Measurements from ENCODE around the gene FAM117B.

FAM117B gene

DNA sequence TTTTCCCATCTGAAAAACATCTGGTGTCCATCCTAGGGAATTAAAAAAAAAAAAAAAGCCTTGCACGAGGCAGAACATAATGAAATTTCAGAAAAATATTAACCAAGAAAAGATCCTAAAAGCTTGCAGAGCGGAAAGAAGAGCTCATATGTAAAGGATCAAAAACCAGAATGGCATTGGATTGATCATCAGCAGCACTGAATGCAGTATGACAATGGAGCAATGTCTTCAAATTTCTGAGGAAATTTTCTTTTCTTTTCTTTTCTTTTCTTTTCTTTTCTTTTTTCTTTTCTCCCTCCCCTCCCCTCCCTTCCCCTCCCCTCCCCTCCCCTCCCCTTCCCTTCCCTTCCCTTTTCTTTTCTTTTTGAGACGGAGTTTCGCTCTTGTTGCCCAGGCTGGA lies 21.3 kb upstream of the FAM117B start:
- TF ChIP-seq CTCF (IDR thresholded peaks at IDR 0.05; ENCODE audit: borderline replicate concordance, control extremely low read depth, extremely low read depth, insufficient read depth, missing control alignments): no peak
- in situ Hi-C loops (cut with MboI; ENCODE audit: low sequenced_read_pairs, unreplicated experiment): no loop called here
- DNase-seq (ENCODE audit: low spot score): no peak

- TF ChIP-seq CTCF (IDR thresholded peaks at IDR 0.05; ENCODE audit: borderline replicate concordance, control extremely low read depth, extremely low read depth, insufficient read depth, missing control alignments): no peak
- in situ Hi-C loops (cut with MboI; ENCODE audit: low sequenced_read_pairs, unreplicated experiment): no loop called here
- DNase-seq (ENCODE audit: low spot score): no peak
Measured at GRCh38 chr2:202624133-202624532, 10.6 kb upstream of the FAM117B start.

- in situ Hi-C loops (cut with MboI; ENCODE audit: low sequenced_read_pairs, unreplicated experiment): no loop called here
- no peak for DNase-seq (ENCODE audit: low spot score)
- no peak for TF ChIP-seq CTCF (IDR thresholded peaks at IDR 0.05; ENCODE audit: borderline replicate concordance, control extremely low read depth, extremely low read depth, insufficient read depth, missing control alignments)
Measured at GRCh38 chr2:202627042-202627441, 7.7 kb upstream of the FAM117B start.

- in situ Hi-C loops (cut with MboI; ENCODE audit: low sequenced_read_pairs, unreplicated experiment): no loop called here
- DNase-seq (ENCODE audit: low spot score): no peak
- TF ChIP-seq CTCF (IDR thresholded peaks at IDR 0.05; ENCODE audit: borderline replicate concordance, control extremely low read depth, extremely low read depth, insufficient read depth, missing control alignments): no peak
Measured at GRCh38 chr2:202628646-202629198, 6.0 kb upstream of the FAM117B start.

DNA sequence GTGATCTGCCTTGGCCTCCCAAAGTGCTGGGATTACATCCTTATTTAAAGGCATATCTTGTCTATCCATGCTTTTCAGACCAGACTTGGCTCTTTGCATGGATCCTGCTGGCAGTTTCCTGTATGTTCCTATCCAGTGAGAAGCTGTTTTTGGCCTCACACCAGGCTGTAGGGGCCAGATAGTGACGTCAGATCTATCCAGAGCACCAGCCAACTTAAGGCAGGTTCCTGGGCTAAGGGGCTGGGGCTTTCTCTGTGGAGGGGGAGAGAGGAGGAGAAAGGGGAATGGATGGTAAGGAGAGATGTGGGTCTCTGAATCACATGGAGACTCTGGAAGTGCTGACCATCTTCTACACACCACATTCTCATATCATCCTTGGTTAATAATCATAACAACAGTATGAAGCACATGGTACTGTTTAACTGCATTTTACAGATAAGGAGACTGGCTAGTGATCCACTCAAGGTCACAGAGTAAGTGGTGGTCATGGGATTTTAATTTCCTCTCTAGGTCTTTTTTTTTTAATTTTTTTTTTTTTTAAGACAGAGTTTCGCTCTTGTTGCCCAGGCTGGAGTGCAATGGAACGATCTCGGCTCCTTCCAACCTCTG lies 2.0 kb upstream of the FAM117B start:
- in situ Hi-C loops (cut with MboI; ENCODE audit: low sequenced_read_pairs, unreplicated experiment): no loop called here
- no peak for DNase-seq (ENCODE audit: low spot score)

DNA sequence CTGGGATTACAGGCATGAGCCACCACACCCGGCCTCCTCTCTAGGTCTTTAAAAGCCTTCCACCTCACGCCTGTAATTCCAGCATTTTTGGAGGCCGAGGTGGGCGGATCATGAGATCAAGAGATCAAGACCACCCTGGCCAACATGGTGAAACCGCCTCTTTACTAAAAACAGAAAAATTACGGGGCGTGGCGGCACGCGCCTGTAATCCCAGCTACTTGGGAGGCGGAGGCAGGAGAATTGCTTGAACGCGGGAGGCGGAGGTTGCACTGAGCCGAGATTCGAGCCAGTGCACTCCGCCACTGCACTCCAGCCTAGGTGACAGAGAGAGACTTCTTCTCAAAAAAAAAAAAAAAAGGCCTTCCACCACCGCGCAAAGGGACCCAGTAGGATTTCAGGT lies 1.3 kb upstream of the FAM117B start:
- in situ Hi-C loops (cut with MboI; ENCODE audit: low sequenced_read_pairs, unreplicated experiment): no loop called here
- no peak for DNase-seq (ENCODE audit: low spot score)
- TF ChIP-seq CTCF (IDR thresholded peaks at IDR 0.05; ENCODE audit: borderline replicate concordance, control extremely low read depth, extremely low read depth, insufficient read depth, missing control alignments): no peak

More for the DNA sequence above, 2.0 kb upstream of the FAM117B start:
- no peak for TF ChIP-seq CTCF (IDR thresholded peaks at IDR 0.05; ENCODE audit: borderline replicate concordance, control extremely low read depth, extremely low read depth, insufficient read depth, missing control alignments)

Measured in GM13976 (cell line).